ENCODE results near the gene KCNA1.

DNA sequence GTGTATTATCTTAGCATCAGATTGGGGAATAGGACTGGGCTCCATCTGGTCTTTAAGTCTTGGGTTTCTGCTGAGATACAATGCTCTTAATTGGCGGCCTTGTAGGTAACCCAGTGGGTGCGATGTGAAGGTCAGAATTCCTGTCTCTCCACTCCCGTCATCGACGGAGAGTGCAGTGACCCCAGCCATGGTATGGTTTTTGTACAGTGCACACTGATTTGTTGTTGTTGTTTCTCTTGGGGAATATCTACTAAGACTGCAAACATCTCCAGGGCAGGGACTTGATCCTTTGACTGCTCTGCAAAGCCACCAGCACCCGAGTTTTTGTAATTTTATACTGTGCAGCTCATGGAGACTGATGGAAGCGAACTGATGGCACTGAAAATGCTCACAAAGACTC, 41.4 kb downstream of the KCNA1 start:
- TF ChIP-seq, protein P1, sequence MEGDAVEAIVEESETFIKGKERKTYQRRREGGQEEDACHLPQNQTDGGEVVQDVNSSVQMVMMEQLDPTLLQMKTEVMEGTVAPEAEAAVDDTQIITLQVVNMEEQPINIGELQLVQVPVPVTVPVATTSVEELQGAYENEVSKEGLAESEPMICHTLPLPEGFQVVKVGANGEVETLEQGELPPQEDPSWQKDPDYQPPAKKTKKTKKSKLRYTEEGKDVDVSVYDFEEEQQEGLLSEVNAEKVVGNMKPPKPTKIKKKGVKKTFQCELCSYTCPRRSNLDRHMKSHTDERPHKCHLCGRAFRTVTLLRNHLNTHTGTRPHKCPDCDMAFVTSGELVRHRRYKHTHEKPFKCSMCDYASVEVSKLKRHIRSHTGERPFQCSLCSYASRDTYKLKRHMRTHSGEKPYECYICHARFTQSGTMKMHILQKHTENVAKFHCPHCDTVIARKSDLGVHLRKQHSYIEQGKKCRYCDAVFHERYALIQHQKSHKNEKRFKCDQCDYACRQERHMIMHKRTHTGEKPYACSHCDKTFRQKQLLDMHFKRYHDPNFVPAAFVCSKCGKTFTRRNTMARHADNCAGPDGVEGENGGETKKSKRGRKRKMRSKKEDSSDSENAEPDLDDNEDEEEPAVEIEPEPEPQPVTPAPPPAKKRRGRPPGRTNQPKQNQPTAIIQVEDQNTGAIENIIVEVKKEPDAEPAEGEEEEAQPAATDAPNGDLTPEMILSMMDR (IDR thresholded peaks at IDR 0.05; ENCODE audit: insufficient read depth, low read length) = no peak
- no peak for TF ChIP-seq POLR2AphosphoS5 (IDR thresholded peaks at IDR 0.05; ENCODE audit: low read depth)
- TF ChIP-seq, protein P2, sequence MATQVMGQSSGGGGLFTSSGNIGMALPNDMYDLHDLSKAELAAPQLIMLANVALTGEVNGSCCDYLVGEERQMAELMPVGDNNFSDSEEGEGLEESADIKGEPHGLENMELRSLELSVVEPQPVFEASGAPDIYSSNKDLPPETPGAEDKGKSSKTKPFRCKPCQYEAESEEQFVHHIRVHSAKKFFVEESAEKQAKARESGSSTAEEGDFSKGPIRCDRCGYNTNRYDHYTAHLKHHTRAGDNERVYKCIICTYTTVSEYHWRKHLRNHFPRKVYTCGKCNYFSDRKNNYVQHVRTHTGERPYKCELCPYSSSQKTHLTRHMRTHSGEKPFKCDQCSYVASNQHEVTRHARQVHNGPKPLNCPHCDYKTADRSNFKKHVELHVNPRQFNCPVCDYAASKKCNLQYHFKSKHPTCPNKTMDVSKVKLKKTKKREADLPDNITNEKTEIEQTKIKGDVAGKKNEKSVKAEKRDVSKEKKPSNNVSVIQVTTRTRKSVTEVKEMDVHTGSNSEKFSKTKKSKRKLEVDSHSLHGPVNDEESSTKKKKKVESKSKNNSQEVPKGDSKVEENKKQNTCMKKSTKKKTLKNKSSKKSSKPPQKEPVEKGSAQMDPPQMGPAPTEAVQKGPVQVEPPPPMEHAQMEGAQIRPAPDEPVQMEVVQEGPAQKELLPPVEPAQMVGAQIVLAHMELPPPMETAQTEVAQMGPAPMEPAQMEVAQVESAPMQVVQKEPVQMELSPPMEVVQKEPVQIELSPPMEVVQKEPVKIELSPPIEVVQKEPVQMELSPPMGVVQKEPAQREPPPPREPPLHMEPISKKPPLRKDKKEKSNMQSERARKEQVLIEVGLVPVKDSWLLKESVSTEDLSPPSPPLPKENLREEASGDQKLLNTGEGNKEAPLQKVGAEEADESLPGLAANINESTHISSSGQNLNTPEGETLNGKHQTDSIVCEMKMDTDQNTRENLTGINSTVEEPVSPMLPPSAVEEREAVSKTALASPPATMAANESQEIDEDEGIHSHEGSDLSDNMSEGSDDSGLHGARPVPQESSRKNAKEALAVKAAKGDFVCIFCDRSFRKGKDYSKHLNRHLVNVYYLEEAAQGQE (IDR thresholded peaks at IDR 0.05; ENCODE audit: insufficient replicate concordance, low read depth) = no peak
- no peak for TF ChIP-seq GABPA (IDR thresholded peaks at IDR 0.05; ENCODE audit: low read depth)

Data from HL-60 (cell line).